Neuronal stem cell (in vitro differentiated cells): ENCODE results near the gene SCARF2.

Experiments
- DNase-seq: peaks from one replicate; pipeline ENCODE4 v3.0.0-alpha.2; 2013; ENCODE audit warnings: low spot score
- H2AFZ ChIP-seq: one replicate; pipeline ENCODE4 v1.6.1; 2013; ENCODE audit warnings: mild to moderate bottlenecking, low read length, inconsistent platforms
- H2AK5ac ChIP-seq: 2 replicates; pipeline ENCODE4 v1.6.1; 2013; ENCODE audit warnings: low read depth, mild to moderate bottlenecking, inconsistent platforms, low read length, moderate library complexity, mixed read lengths
- H2BK120ac ChIP-seq: 2 replicates; pipeline ENCODE4 v1.6.1; 2013; ENCODE audit warnings: low read depth, mild to moderate bottlenecking, inconsistent platforms, low read length, moderate library complexity, mixed read lengths
- H2BK12ac ChIP-seq: one replicate; pipeline ENCODE4 v1.6.1; 2013; ENCODE audit warnings: low read length, inconsistent platforms
- H2BK15ac ChIP-seq: 2 replicates; pipeline ENCODE4 v1.6.1; 2013; ENCODE audit warnings: mild to moderate bottlenecking, low read length, inconsistent platforms, mixed read lengths
- H2BK5ac ChIP-seq: one replicate; pipeline ENCODE4 v1.6.1; 2013; ENCODE audit warnings: inconsistent platforms, mild to moderate bottlenecking, low read length, moderate library complexity
- H3K14ac ChIP-seq: one replicate; pipeline ENCODE4 v1.6.1; 2013; ENCODE audit warnings: low read length, inconsistent platforms
- H3K18ac ChIP-seq: 2 replicates; pipeline ENCODE4 v1.6.1; 2013; ENCODE audit warnings: low read length, inconsistent platforms
- H3K23ac ChIP-seq: 2 replicates; pipeline ENCODE4 v1.6.1; 2013; ENCODE audit warnings: low read depth, mild to moderate bottlenecking, mixed read lengths, low read length, inconsistent platforms; ENCODE audit not compliant: poor library complexity
- H3K27ac ChIP-seq: replicated peaks from 3 replicates; pipeline ENCODE4 v1.5.1; 2013; ENCODE audit warnings: low read length, inconsistent platforms
- H3K27me3 ChIP-seq, 3 experiments: 2 replicates each; pipeline ENCODE4 v1.6.1; 2013; ENCODE audit warnings: low read length in 3 of 3, mild to moderate bottlenecking in 2 of 3, inconsistent platforms in 1 of 3, low read depth in 1 of 3, mixed read lengths in 1 of 3, moderate library complexity in 1 of 3; ENCODE audit not compliant: control insufficient read depth in 3 of 3, insufficient read depth in 3 of 3
- H3K36me3 ChIP-seq, 2 donors: replicated peaks in 1 of 2; 2 replicates each; pipeline ENCODE4 v1.6.1; 2013; ENCODE audit warnings: low read length in 2 of 2; ENCODE audit not compliant: control insufficient read depth in 2 of 2, insufficient read depth in 2 of 2
- H3K4ac ChIP-seq: 2 replicates; pipeline ENCODE4 v1.6.1; 2013; ENCODE audit warnings: inconsistent platforms, mild to moderate bottlenecking, low read length, moderate library complexity
- H3K4me1 ChIP-seq, 2 donors: 1 replicate in 1 of 2; 2 replicates in 1 of 2; pipeline ENCODE4 v1.6.1; 2013; ENCODE audit warnings: low read length in 2 of 2, low read depth in 1 of 2; ENCODE audit not compliant: control insufficient read depth in 2 of 2, insufficient read depth in 1 of 2
- H3K4me2 ChIP-seq: one replicate; pipeline ENCODE4 v1.6.1; 2013; ENCODE audit warnings: mild to moderate bottlenecking, low read length, inconsistent platforms; ENCODE audit not compliant: insufficient read depth, poor library complexity, severe bottlenecking
- H3K4me3 ChIP-seq, 2 donors: 2 replicates each; pipeline ENCODE4 v1.5.1; 2013; ENCODE audit warnings: low read length in 2 of 2, mild to moderate bottlenecking in 2 of 2, inconsistent platforms in 1 of 2, moderate library complexity in 1 of 2
- H3K79me1 ChIP-seq: one replicate; pipeline ENCODE4 v1.6.1; 2013; ENCODE audit warnings: low read depth, mild to moderate bottlenecking, inconsistent platforms, low read length, moderate library complexity
- H3K9ac ChIP-seq: one replicate; pipeline ENCODE4 v1.6.1; 2013; ENCODE audit warnings: mild to moderate bottlenecking, low read depth, low read length, inconsistent platforms; ENCODE audit not compliant: poor library complexity
- H3K9me3 ChIP-seq, 2 donors: replicated peaks in 1 of 2; 2 replicates each; pipeline versions ENCODE3 to v1.6.1; 2013; ENCODE audit warnings: low read length in 2 of 2, mild to moderate bottlenecking in 2 of 2, inconsistent platforms in 1 of 2, low read depth in 1 of 2, mixed read lengths in 1 of 2, moderate library complexity in 1 of 2; ENCODE audit not compliant: control insufficient read depth in 2 of 2, insufficient read depth in 1 of 2
- H4K8ac ChIP-seq: one replicate; pipeline ENCODE4 v1.6.1; 2013; ENCODE audit warnings: low read depth, mild to moderate bottlenecking, inconsistent platforms, low read length, moderate library complexity
- H4K91ac ChIP-seq: one replicate; pipeline ENCODE4 v1.6.1; 2013; ENCODE audit warnings: low read length, low read depth, mild to moderate bottlenecking, inconsistent platforms; ENCODE audit not compliant: poor library complexity
- WGBS, 2 donors: extraction: QIAGEN DNeasy Blood & Tissue Kit; methylation state at CpG; one replicate each; pipeline ENCODE4 v1.1.7; 2013; ENCODE audit warnings: missing lambda C conversion rate in 2 of 2, mixed read lengths in 1 of 2; ENCODE audit not compliant: insufficient read length in 2 of 2, insufficient replicate concordance in 1 of 2; ENCODE audit errors: extremely low coverage in 2 of 2; 5-methylcytosine and 5-hydroxymethylcytosine counted together

Gene SCARF2

GRCh38 chr22:20426259-20426615 is 11.4 kb downstream of the SCARF2 start:
- peak overlapping the region; percentile 33 for H2BK15ac ChIP-seq
- H3K9me3 ChIP-seq, result peaks cover 0 to 9% of the 10 kb centered on the region in 2 donors
- H2BK120ac ChIP-seq, result no peak overlapping the region
- H3K4ac ChIP-seq, result no peak overlapping the region
- no peak overlapping the region for H3K27ac ChIP-seq
- peak overlapping the region; percentile 95 for H3K23ac ChIP-seq
- peak overlapping the region; percentile 71 for H3K14ac ChIP-seq
- H3K36me3 ChIP-seq, result peaks cover 2 to 61% of the 10 kb centered on the region in 2 donors
- WGBS, 2 donors, result no CpG with 5 or more reads among the region's 12 CpGs
- peaks cover 18 to 20% of the 10 kb centered on the region in 2 donors for H3K4me1 ChIP-seq
- H3K4me2 ChIP-seq, result no peak overlapping the region
- no peak overlapping the region for H2AFZ ChIP-seq
- H3K9ac ChIP-seq, result peak overlapping the region; percentile 60
- H2AK5ac ChIP-seq, result no peak overlapping the region
- no peak overlapping the region for H2BK5ac ChIP-seq
- H3K79me1 ChIP-seq, result peaks cover 5% of the 10 kb centered on the region
- DNase-seq, result no peak
- H4K8ac ChIP-seq, result no peak overlapping the region
- H4K91ac ChIP-seq, result no peak overlapping the region
- peaks cover 0 to 45% (median 21%) of the 10 kb centered on the region in 3 experiments for H3K27me3 ChIP-seq
- no peak overlapping the region for H2BK12ac ChIP-seq
- peak overlapping the region; percentile 38 for H3K18ac ChIP-seq
- no peak overlapping the region for H3K4me3 ChIP-seq

- no peak overlapping the region for H2BK120ac ChIP-seq
- H3K9ac ChIP-seq, result no peak overlapping the region
- H2BK5ac ChIP-seq, result no peak overlapping the region
- no peak for DNase-seq
- no peak overlapping the region for H3K4me3 ChIP-seq
- H3K14ac ChIP-seq, result peak overlapping the region; percentile 71
- peaks cover 0 to 40% (median 16%) of the 10 kb centered on the region in 3 experiments for H3K27me3 ChIP-seq
- H3K4ac ChIP-seq, result no peak overlapping the region
- peak overlapping the region; percentile 95 for H3K23ac ChIP-seq
- H2AK5ac ChIP-seq, result no peak overlapping the region
- peak overlapping the region; percentile 33 for H2BK15ac ChIP-seq
- H3K4me2 ChIP-seq, result peak overlapping the region; percentile 11
- no peak overlapping the region for H3K18ac ChIP-seq
- WGBS, 2 donors, result no CpG with 5 or more reads among the region's 96 CpGs
- H3K27ac ChIP-seq, result no peak overlapping the region
- H3K4me1 ChIP-seq, result peaks cover 18% of the 10 kb centered on the region in 2 donors
- H3K36me3 ChIP-seq, result peaks cover 2 to 60% of the 10 kb centered on the region in 2 donors
- no peak overlapping the region for H4K91ac ChIP-seq
- no peak overlapping the region for H2AFZ ChIP-seq
- H2BK12ac ChIP-seq, result peak overlapping the region; percentile 10
- peaks cover 2% of the 10 kb centered on the region for H3K79me1 ChIP-seq
- peaks cover 0 to 9% of the 10 kb centered on the region in 2 donors for H3K9me3 ChIP-seq
- no peak overlapping the region for H4K8ac ChIP-seq
Measured at GRCh38 chr22:20425566-20426258, 11.9 kb downstream of the SCARF2 start.

- H2AK5ac ChIP-seq, result no peak overlapping the region
- peaks cover 0 to 3% of the 10 kb centered on the region in 2 donors for H3K9me3 ChIP-seq
- H3K36me3 ChIP-seq, result peaks cover 2 to 54% of the 10 kb centered on the region in 2 donors
- no CpG with 5 or more reads among the region's 59 CpGs for WGBS, 2 donors
- H3K23ac ChIP-seq, result peak overlapping the region; percentile 75
- H3K18ac ChIP-seq, result no peak overlapping the region
- H3K14ac ChIP-seq, result no peak overlapping the region
- no peak overlapping the region for H2BK5ac ChIP-seq
- no peak overlapping the region for H3K9ac ChIP-seq
- no peak overlapping the region for H2AFZ ChIP-seq
- no peak overlapping the region for H4K8ac ChIP-seq
- peaks cover 2% of the 10 kb centered on the region for H3K79me1 ChIP-seq
- H4K91ac ChIP-seq, result no peak overlapping the region
- no peak overlapping the region for H2BK120ac ChIP-seq
- H3K4ac ChIP-seq, result no peak overlapping the region
- no peak for DNase-seq
- H3K4me3 ChIP-seq, result no peak overlapping the region
- H3K4me1 ChIP-seq, result peaks cover 14 to 22% of the 10 kb centered on the region in 2 donors
- no peak overlapping the region for H2BK12ac ChIP-seq
- no peak overlapping the region for H3K27ac ChIP-seq
- no peak overlapping the region for H2BK15ac ChIP-seq
- no peak overlapping the region for H3K4me2 ChIP-seq
- H3K27me3 ChIP-seq, result peaks cover 0 to 33% (median 10%) of the 10 kb centered on the region in 3 experiments
Measured at GRCh38 chr22:20424932-20425565, 12.6 kb downstream of the SCARF2 start.

GRCh38 chr22:20424568-20424931 is 13.1 kb downstream of the SCARF2 start:
- WGBS, 2 donors, result no CpG with 5 or more reads among the region's 15 CpGs
- H4K91ac ChIP-seq, result no peak overlapping the region

More at GRCh38 chr22:20424568-20424931, 13.1 kb downstream of the SCARF2 start:
- Histone ChIP-seq H3K27me3 (peaks cover 0 to 28% (median 5%) of the 10 kb centered on the region in 3 experiments), H3K14ac (no peak overlapping the region), H3K36me3 (peaks cover 2 to 49% of the 10 kb centered on the region in 2 donors), H3K23ac (peak overlapping the region; percentile 75), H3K9ac (no peak overlapping the region), H3K79me1 (peaks cover 2% of the 10 kb centered on the region), H2BK12ac (no peak overlapping the region), H3K4ac (no peak overlapping the region), H2AFZ (no peak overlapping the region), H3K4me3 (no peak overlapping the region), H3K27ac (no peak overlapping the region), H3K4me2 (no peak overlapping the region), H4K8ac (no peak overlapping the region), H3K9me3 (peaks cover 0 to 2% of the 10 kb centered on the region in 2 donors), H3K18ac (no peak overlapping the region), H2BK120ac (no peak overlapping the region), H2AK5ac (no peak overlapping the region), H3K4me1 (peaks cover 13 to 22% of the 10 kb centered on the region in 2 donors), H2BK15ac (no peak overlapping the region), H2BK5ac (no peak overlapping the region)
- no peak for DNase-seq
